SJSA1 (cell line): ENCODE data around the gene SLC2A4. TPM values are rescaled to one million over a fixed set of nuclear protein-coding genes. Genes with fewer than 3 reads are reported as not detected.
"Not testable (repeated sequence)": the region's sequence is repeated elsewhere in the genome, so short reads cannot be mapped to it uniquely, and the experiment has no call there.

Experiments used
- DNase-seq, 2 experiments: peaks; one replicate each; pipeline ENCODE4 v3.0.0-alpha.2; 2015 to 2020; ENCODE audit warnings: low spot score in 2 of 2, low read depth in 1 of 2
- H3K27ac ChIP-seq: fragments of 250-450 bp; sonication (Bioruptor Pico); 2 replicates; pipeline ENCODE4 v1.5.1; 2020; ENCODE audit warnings: mild to moderate bottlenecking, moderate library complexity
- H3K27me3 ChIP-seq: fragments of 250-450 bp; sonication (Bioruptor Pico); replicated peaks from 2 replicates; pipeline ENCODE4 v1.5.1; 2020; ENCODE audit warnings: mild to moderate bottlenecking, moderate library complexity
- H3K36me3 ChIP-seq: fragments of 250-450 bp; sonication (Bioruptor Pico); 2 replicates; pipeline ENCODE4 v1.5.1; 2020; ENCODE audit warnings: mild to moderate bottlenecking
- H3K4me1 ChIP-seq: fragments of 250-450 bp; sonication (Bioruptor Pico); replicated peaks from 2 replicates; pipeline ENCODE4 v1.6.1; 2021; ENCODE audit warnings: mild to moderate bottlenecking
- H3K4me3 ChIP-seq: fragments of 250-450 bp; sonication (Bioruptor Pico); 2 replicates; pipeline ENCODE4 v1.5.1; 2020; ENCODE audit warnings: mild to moderate bottlenecking
- H3K9me3 ChIP-seq: fragments of 250-450 bp; sonication (Bioruptor Pico); replicated peaks from 2 replicates; pipeline ENCODE4 v1.5.1; 2020; ENCODE audit warnings: mild to moderate bottlenecking
- total RNA-seq: library from RNA; depleted of rRNA; stranded (reverse); fragments of >200 nt; shearing (Covaris generic); gene quantifications from 2 replicates; pipeline ENCODE4 v1.2.3, GENCODE V29; 2014

Gene SLC2A4
- total RNA-seq, 1 experiment from 2014 or later, result 0.32 TPM

DNA sequence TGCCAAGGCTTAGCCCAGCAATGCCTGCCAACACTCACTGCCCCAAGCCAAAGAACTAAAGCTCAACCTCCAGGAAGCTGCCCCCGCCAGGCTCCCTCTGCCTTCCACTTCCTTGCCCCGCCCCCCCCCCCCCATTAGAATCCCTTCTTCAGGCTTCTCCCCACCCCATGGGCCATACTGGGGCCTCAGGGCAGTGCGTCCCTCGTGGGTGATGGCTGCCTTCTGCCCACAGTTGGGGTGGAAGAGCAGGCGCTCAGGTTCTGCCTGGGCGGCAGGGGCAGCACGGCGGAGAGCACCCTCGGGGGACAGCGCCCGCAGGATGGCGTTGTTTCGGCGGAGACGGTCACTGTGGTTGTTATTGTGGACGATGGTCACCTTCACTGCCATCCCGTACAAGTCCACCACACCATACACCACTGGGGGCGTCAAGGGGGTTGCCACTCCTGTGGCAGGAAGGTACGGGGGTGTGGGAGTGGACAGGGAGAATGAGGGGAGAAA lies 43.6 kb downstream of the SLC2A4 start:
- Histone ChIP-seq H3K36me3 (peaks cover 60% of the 10 kb centered on the region), H3K4me3 (no peak overlapping the region), H3K9me3 (no peaks in the 10 kb centered on the region), H3K4me1 (peaks cover 19% of the 10 kb centered on the region), H3K27me3 (no peaks in the 10 kb centered on the region), H3K27ac (no peak overlapping the region)
- no peak for DNase-seq

DNA sequence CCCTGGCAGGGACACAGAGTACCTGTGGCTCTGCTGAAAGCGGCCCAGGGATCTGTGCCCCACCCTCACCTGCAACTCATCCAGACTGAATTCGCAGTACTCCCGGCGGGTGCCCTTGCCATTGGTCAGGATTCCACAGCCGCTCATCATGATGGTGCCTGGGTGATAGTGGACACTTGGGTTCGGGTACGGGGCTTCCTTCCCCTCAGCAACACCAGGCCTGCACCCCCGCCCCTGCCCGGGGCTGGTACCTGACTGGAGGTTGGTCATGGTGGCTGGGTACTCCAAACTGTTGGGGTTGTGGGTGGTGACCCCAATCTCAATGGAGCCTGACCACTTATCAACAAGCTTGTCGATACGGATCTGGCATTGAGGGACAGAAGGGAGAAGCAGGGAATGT lies 44.7 kb downstream of the SLC2A4 start:
- Histone ChIP-seq H3K4me1 (peaks cover 23% of the 10 kb centered on the region), H3K36me3 (peaks cover 50% of the 10 kb centered on the region), H3K9me3 (no peaks in the 10 kb centered on the region), H3K4me3 (no peak overlapping the region), H3K27me3 (no peaks in the 10 kb centered on the region), H3K27ac (no peak overlapping the region)
- DNase-seq, result no peak

DNA sequence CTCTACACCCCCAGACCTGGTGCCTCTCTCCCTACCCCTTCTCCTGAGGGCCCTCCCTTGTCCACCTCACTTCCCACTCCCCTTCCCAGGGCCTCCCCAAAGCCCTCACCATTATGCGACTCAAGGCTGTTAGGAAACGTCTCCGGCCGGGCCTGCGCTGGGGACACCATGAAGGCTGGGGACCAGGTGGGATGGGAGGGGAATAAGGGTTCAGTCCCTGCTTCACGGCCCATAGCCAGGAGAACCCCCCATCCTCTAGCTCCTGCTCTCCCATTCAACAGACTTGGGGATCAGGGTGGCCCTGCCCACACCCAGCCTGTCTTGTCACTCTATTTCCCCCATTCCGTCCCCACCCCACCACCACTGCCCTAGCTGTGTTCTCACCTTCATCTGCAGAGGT lies 45.5 kb downstream of the SLC2A4 start:
- H3K36me3 ChIP-seq, result peaks cover 42% of the 10 kb centered on the region
- no peaks in the 10 kb centered on the region for H3K27me3 ChIP-seq
- peaks cover 23% of the 10 kb centered on the region for H3K4me1 ChIP-seq
- H3K4me3 ChIP-seq, result no peak overlapping the region
- no peaks in the 10 kb centered on the region for H3K9me3 ChIP-seq
- peak in 1 of 2 experiments; percentile 38 for DNase-seq
- no peak overlapping the region for H3K27ac ChIP-seq

GRCh38 chr17:7327501-7327900 lies 46.0 kb downstream of the SLC2A4 start:
- H3K4me3 ChIP-seq, result no peak overlapping the region
- peaks cover 23% of the 10 kb centered on the region for H3K4me1 ChIP-seq
- H3K27ac ChIP-seq, result no peak overlapping the region
- H3K27me3 ChIP-seq, result no peaks in the 10 kb centered on the region
- no peaks in the 10 kb centered on the region for H3K9me3 ChIP-seq
- H3K36me3 ChIP-seq, result peaks cover 38% of the 10 kb centered on the region
- peak in 1 of 2 experiments; percentile 41 for DNase-seq

DNA sequence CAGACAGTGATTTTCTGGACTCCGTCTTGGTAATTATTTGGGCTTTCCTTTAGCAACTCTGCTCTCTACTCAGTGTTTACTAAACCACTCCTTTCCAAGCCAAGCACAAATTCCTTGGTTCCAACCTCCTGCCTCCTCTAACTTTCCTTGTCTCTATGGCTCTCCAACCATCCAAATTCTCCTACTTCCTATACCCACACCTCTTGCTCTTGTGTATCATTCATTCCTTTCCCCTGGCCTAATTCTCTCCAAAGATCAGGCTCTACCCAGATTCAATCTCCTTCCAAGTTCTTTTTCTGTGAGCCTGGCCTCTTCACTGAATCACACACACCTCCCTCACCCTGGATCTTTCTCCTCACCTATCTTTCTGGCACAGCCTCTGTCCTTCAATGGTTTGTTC lies 46.5 kb downstream of the SLC2A4 start:
- Histone ChIP-seq H3K4me3 (peak overlapping the region; percentile 52; the same call in 1 of the 2 replicates), H3K27ac (no peak overlapping the region)

GRCh38 chr17:7328840-7329373 lies 47.4 kb downstream of the SLC2A4 start, which contains the start of gene NEURL4:
NEURL4 (minus strand) TSS chr17:7329335; CDS start chr17:7329312, 23 bp downstream.
- peak within 1 kb of the TSS; percentile 52 for H3K4me3 ChIP-seq
- peaks cover 24% of the 10 kb centered on the region for H3K36me3 ChIP-seq
- no peaks in the 10 kb centered on the region for H3K9me3 ChIP-seq
- peaks cover 20% of the 10 kb centered on the region for H3K4me1 ChIP-seq
- peak in 1 of 2 experiments; percentile 27 for DNase-seq
- peak within 1 kb of the TSS; percentile 39 for H3K27ac ChIP-seq
- no peaks in the 10 kb centered on the region for H3K27me3 ChIP-seq

More for the DNA sequence above, 46.5 kb downstream of the SLC2A4 start:
- Histone ChIP-seq H3K4me1 (peaks cover 23% of the 10 kb centered on the region), H3K36me3 (peaks cover 33% of the 10 kb centered on the region), H3K27me3 (no peaks in the 10 kb centered on the region), H3K9me3 (no peaks in the 10 kb centered on the region)
- no peak for DNase-seq

GRCh38 chr17:7329374-7329996 lies 48.0 kb downstream of the SLC2A4 start:
- peak overlapping the region; percentile 39 for H3K27ac ChIP-seq

GRCh38 chr17:7329997-7330637 lies 48.6 kb downstream of the SLC2A4 start:
- Histone ChIP-seq H3K27ac (peak overlapping the region; percentile 39; the same call in 1 of the 2 replicates), H3K4me3 (peak overlapping the region; percentile 52)
- peak in 1 of 2 experiments; percentile 86 for DNase-seq

More at GRCh38 chr17:7329374-7329996, 48.0 kb downstream of the SLC2A4 start:
- H3K4me3 ChIP-seq, result peak overlapping the region; percentile 52
- peaks cover 18% of the 10 kb centered on the region for H3K36me3 ChIP-seq
- no peaks in the 10 kb centered on the region for H3K27me3 ChIP-seq
- H3K9me3 ChIP-seq, result no peaks in the 10 kb centered on the region
- peaks cover 14% of the 10 kb centered on the region for H3K4me1 ChIP-seq
- peak; percentile 97 to 99 for DNase-seq

GRCh38 chr17:7330638-7331015 lies 49.1 kb downstream of the SLC2A4 start:
- DNase-seq, result no peak
- Histone ChIP-seq H3K36me3 (peaks cover 12% of the 10 kb centered on the region), H3K27ac (no peak overlapping the region)

More at GRCh38 chr17:7329997-7330637, 48.6 kb downstream of the SLC2A4 start:
- H3K4me1 ChIP-seq, result peaks cover 14% of the 10 kb centered on the region
- no peaks in the 10 kb centered on the region for H3K27me3 ChIP-seq
- peaks cover 14% of the 10 kb centered on the region for H3K36me3 ChIP-seq
- no peaks in the 10 kb centered on the region for H3K9me3 ChIP-seq

GRCh38 chr17:7332111-7332510 lies 50.6 kb downstream of the SLC2A4 start:
- DNase-seq, result no peak
- Histone ChIP-seq H3K9me3 (no peaks in the 10 kb centered on the region), H3K27ac (no peak overlapping the region), H3K4me3 (no peak overlapping the region), H3K4me1 (peaks cover 14% of the 10 kb centered on the region), H3K36me3 (no peaks in the 10 kb centered on the region), H3K27me3 (no peaks in the 10 kb centered on the region; the same call in 1 of the 2 replicates)

More at GRCh38 chr17:7330638-7331015, 49.1 kb downstream of the SLC2A4 start:
- no peaks in the 10 kb centered on the region for H3K27me3 ChIP-seq
- H3K4me3 ChIP-seq, result peak overlapping the region; percentile 52
- H3K4me1 ChIP-seq, result peaks cover 14% of the 10 kb centered on the region
- no peaks in the 10 kb centered on the region for H3K9me3 ChIP-seq

DNA sequence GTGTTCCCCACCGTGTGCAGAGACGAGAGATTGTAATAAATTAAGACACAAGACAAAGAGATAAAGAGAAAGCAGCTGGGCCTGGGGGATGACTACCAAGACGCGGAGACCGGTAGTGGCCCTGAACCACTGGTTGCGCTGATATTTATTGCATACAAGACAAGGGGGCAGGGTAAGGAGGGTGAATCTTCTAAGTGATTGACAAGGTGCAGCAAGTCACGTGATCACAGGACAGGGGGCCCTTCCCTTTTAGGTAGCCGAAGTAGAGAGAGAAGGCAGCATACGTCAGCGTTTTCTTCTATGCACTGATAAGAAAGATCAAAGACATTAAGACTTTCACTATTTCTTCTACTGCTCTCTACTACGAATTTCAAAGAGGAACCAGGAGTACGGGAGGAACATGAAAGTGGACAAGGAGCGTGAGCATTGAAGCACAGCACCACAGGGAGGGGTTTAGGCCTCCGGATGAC lies 51.1 kb downstream of the SLC2A4 start:
- peaks cover 14% of the 10 kb centered on the region for H3K4me1 ChIP-seq
- not testable (repeated sequence) for H3K27me3 ChIP-seq, DNase-seq, H3K27ac ChIP-seq, H3K4me3 ChIP-seq, H3K9me3 ChIP-seq, H3K36me3 ChIP-seq

- Histone ChIP-seq H3K4me1 (peaks cover 5% of the 10 kb centered on the region), H3K4me3 (no peak overlapping the region), H3K36me3 (no peaks in the 10 kb centered on the region), H3K27me3 (peaks cover 19% of the 10 kb centered on the region), H3K9me3 (no peaks in the 10 kb centered on the region), H3K27ac (no peak overlapping the region)
- no peak for DNase-seq
Observed at GRCh38 chr17:7334938-7335538, 53.5 kb downstream of the SLC2A4 start.

GRCh38 chr17:7335765-7336164 lies 54.2 kb downstream of the SLC2A4 start:
- H3K9me3 ChIP-seq, H3K4me3 ChIP-seq, H3K36me3 ChIP-seq, DNase-seq, H3K27ac ChIP-seq, H3K4me1 ChIP-seq: not testable (repeated sequence)
- H3K27me3 ChIP-seq, result peaks cover 26% of the 10 kb centered on the region
